Motor neuron (in vitro differentiated cells): ENCODE data around the gene MGLL. TPM values are rescaled to one million over a fixed set of nuclear protein-coding genes. Genes with fewer than 3 reads are reported as not detected.
A peak's percentile ranks its signal among the peaks of the same experiment; 100 is the strongest.

Source experiments
- ATAC-seq, 8 experiments: fragments of 200-7000 bp; cut with Tn5 transposase; replicated peaks in 6 of 8; 2 replicates each; pipeline ENCODE4 v1.8.0; 2021; ENCODE audit warnings: mild to moderate bottlenecking in 8 of 8, moderate library complexity in 8 of 8
- H3K27ac ChIP-seq, 2 donors: fragments of 250-450 bp; sonication (Bioruptor Pico); 2 replicates each; pipeline ENCODE4 v1.9.0; 2021; ENCODE audit warnings: antibody characterized with exemption in 2 of 2, mild to moderate bottlenecking in 2 of 2, moderate library complexity in 1 of 2
- H3K4me1 ChIP-seq, 2 donors: fragments of 250-450 bp; sonication (Bioruptor Pico); replicated peaks in 1 of 2; 2 replicates each; pipeline ENCODE4 v1.6.1; 2021; ENCODE audit warnings: antibody characterized with exemption in 2 of 2, mild to moderate bottlenecking in 2 of 2, moderate library complexity in 1 of 2
- H3K4me3 ChIP-seq, 5 donors: fragments of 250-450 bp; sonication (Bioruptor Pico); 2 replicates each; pipeline ENCODE4 v1.9.0; 2021; ENCODE audit warnings: antibody characterized with exemption in 5 of 5, mild to moderate bottlenecking in 5 of 5, moderate library complexity in 4 of 5
- WGBS, 10 experiments: fragments of 450-650 bp; shearing (Covaris generic); methylation state at CpG; one replicate each; pipeline ENCODE4 v1.0.0; 2022; 5-methylcytosine and 5-hydroxymethylcytosine counted together
- in situ Hi-C, 9 experiments: fragments of 400-800 bp; cut with MboI; loops; one replicate each; pipeline ENCODE4 v1.15.0; 2021; ENCODE audit warnings: low sequenced_read_pairs in 9 of 9, low pct_unique_long_range_greater_than_20kb in 2 of 9; ENCODE audit not compliant: unreplicated experiment in 9 of 9
- total RNA-seq, 8 experiments: library from RNA; unstranded; fragments of 300-600 nt; gene quantifications; 2 replicates each; pipeline versions ENCODE4 v1.2.3 to v1.2.4, GENCODE V29; 2022

MGLL gene
- total RNA-seq, 8 experiments from 2014 or later: 0.43 to 69.2 (median 4.5) TPM

DNA sequence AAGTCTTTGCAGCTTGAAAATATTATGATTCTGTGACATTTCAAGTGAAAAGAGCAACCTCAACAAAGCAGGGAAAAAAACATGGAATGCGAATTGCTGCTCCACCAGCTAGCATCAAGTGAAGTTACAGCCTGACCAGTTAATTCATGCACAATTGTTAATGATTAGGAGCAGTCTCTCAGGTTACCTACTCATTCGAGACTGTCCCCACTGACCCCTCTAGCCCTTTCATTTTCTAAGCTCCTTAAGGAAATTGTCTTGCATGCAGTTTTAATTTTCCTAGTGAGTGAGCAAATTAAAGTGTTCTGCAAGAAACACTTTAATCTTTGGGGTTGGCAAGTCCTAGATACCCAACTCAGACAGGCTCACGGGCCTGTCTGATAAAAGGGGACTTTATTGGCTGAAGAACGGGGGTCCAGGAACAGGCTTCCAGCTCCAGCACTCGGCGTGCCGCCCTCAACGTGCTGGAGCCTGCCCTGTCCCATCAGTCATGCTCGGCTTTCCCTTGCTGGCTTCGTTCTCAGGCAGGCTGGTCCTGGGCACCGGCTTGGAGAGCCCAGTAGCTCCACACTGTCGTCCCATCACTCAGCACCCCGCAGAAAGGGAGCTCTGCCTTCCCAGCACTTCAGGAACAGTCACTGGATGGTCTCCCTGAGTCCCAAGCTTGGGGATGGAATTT lies 175.0 kb downstream of the MGLL start:
- 44 to 100% (median 64%) methylated on average over 1 to 9 of the region's 13 CpGs for WGBS, 10 experiments
- in situ Hi-C loops: no loop called here
- no peak overlapping the region for H3K27ac ChIP-seq
- ATAC-seq: peak in 2 of 8 experiments; percentile 29 to 40
- H3K4me3 ChIP-seq: no peak overlapping the region
- no peaks in the 10 kb centered on the region for H3K4me1 ChIP-seq

DNA sequence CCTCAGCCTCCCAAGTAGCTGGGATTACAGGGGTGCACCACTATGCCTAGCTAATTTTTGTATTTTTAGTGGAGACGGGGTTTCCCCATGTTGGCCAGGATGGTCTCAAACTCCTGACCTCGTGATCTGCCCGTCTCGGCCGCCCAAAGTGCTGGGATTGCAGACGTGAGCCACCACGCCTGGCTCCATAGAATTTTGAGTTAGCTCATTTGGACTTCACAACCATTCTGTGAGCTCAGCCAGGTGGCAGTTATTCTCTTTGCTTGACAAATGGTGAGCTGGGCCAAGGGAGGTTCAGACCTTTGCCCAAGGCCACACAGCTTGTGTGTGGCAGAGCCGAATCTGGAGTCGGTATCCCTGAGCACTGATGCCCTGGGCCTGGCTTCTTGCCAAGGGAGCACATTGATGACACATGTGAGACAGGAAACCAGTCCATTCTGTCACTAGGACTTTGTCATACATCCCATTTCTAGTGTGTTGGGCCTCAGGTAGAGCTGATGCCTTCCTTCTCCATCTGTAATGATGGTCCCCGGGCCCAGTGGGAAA lies 175.7 kb downstream of the MGLL start:
- Histone ChIP-seq H3K4me3 (no peak overlapping the region), H3K27ac (no peak overlapping the region), H3K4me1 (no peaks in the 10 kb centered on the region)
- ATAC-seq: no peak
- in situ Hi-C loops: no loop called here
- 37 to 100% (median 89%) methylated on average over 1 to 4 of the region's 10 CpGs; no CpG with 5 or more reads in 4 of the 10 experiments for WGBS, 10 experiments

DNA sequence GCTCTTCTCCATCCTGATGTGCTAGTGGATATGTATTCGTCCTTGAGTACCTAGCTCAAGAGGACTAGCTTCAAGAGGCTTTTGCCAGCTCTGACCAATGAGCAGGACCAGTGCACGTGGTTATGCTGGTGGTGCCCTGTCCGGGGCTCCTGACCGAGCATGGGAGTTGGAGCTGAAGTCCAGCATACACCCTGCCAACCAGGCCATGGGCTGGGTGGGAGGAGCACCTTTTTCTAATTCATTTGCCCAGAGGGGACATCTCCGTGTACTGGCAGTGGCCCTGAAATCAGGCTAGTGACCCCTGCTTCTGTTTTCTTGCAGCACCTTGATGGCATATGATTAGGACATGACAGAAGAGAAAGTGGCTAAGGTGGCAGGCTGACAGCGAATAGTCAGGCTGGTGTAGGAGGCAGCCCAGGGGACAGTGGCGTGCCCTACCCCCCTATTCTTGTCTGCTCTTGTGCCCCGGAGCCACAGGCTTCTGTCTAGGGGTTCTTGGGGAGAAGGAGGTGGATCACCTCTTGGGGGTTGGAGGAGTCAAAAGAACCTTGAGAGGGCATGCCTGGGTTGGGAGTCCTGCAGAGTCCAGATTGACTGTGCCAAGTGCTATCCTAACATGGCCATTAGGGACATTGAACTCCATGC lies 176.8 kb downstream of the MGLL start:
- WGBS, 10 experiments: 33 to 100% (median 90%) methylated on average over 1 to 4 of the region's 8 CpGs; no CpG with 5 or more reads in 3 of the 10 experiments
- Histone ChIP-seq H3K4me3 (no peak overlapping the region), H3K4me1 (no peaks in the 10 kb centered on the region), H3K27ac (no peak overlapping the region)
- ATAC-seq: no peak
- in situ Hi-C loops: no loop called here

DNA sequence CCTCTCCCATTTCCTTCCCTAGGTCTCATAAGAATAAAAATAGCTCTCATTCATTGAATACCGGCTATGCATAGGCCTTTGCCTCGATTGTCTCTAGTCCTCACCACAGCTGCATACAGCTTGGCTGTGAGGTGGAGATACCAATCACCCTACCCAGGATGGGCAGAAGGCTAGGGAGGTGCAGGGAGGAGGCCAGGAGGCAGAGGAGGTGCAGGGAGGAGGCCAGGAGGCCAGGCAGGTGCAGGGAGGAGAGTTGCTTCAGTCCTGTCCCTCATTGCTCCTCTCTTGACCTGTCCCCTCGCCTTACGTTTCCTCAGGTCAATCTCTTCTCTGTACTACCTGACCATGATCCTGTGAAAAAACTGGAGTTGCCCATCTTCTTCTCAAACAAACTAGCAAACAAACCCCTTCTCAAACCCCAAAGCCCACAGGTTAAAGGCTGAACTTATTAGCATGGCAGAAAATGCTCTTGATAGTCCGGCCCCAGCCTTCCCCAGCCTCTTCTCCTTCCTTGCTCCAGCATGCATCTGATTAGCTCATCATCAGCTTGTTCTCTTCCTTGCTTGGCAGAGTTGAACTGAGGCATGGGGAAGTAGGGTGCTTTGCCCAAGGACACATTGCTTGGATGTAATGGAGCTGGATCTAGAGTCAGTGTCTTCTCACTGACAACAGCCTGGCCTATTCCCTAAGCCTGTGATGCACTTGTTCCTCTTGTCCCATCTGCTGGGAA lies 177.5 kb downstream of the MGLL start:
- no peak overlapping the region for H3K27ac ChIP-seq
- no peak for ATAC-seq
- in situ Hi-C loops: no loop called here

DNA sequence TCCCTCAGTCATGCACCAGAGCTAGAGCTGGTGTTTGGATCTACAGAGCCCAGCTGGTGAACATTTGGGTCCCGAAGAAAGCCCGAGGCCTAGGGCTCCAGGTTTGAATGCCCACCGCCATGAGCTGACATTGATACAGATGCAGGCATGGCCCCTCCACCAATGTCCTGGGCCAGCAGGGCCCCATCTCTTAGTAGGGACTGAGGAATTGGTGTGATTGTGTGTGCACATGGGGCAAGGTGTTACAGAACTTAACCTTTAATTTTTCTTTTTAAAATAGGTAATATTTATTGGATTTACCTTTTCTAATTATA lies 182.3 kb downstream of the MGLL start:
- H3K4me1 ChIP-seq: no peaks in the 10 kb centered on the region
- in situ Hi-C loops: no loop called here
- 93 to 100% (median 94%) methylated on average over 1 to 2 of the region's 3 CpGs; no CpG with 5 or more reads in 7 of the 10 experiments for WGBS, 10 experiments
- no peak for ATAC-seq
- no peak overlapping the region for H3K4me3 ChIP-seq
- no peak overlapping the region for H3K27ac ChIP-seq

More for the DNA sequence above, 177.5 kb downstream of the MGLL start:
- 31 to 93% (median 86%) methylated on average over 1 to 4 of the region's 5 CpGs; no CpG with 5 or more reads in 3 of the 10 experiments for WGBS, 10 experiments
- H3K4me3 ChIP-seq: no peak overlapping the region
- no peaks in the 10 kb centered on the region for H3K4me1 ChIP-seq

DNA sequence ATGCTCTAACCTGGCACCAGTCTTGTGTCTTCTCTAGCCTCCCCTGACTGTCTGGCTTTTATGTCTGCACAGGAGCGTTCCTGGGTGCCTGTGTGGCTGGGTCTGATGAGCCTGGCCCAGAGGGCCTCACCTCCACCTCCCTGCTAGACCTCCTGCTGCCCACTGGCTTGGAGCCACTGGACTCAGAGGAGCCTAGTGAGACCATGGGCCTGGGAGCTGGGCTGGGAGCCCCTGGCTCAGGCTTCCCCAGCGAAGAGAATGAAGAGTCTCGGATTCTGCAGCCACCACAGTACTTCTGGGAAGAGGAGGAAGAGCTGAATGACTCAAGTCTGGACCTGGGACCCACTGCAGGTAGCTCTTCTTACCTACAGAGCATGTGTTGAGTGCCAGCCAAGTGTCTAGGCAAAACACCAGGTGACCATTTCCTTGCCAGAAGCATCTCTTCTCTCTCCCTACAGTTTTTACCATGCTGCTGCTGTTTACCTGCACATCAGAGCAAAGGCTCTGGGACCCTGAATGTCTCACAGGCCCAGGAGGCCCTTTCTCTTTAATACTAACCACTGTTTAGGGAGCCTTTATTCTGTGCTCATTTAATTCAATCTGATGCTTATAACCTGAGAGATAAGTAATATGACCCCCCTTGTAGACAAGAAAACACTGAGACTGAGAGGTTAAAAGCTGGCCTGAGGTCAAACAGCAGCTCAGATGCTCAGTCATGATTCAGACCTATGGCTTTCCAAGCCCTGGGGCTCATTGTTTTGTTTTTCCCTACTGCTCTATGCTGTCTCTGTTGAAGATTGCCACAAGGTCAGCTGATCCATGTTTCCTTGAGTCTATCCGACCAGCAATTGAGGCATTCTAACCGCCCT lies 182.9 kb downstream of the MGLL start:
- peak in 3 of 8 experiments; percentile 36 to 85 (median 85) for ATAC-seq
- H3K4me1 ChIP-seq: no peaks in the 10 kb centered on the region
- no peak overlapping the region for H3K27ac ChIP-seq
- WGBS, 10 experiments: 68 to 100% (median 90%) methylated on average over 1 to 2 of the region's 5 CpGs; no CpG with 5 or more reads in 3 of the 10 experiments
- in situ Hi-C loops: no loop called here
- H3K4me3 ChIP-seq: no peak overlapping the region

Other genes with a start within 250 kb of the MGLL start
- gene TPRA1, start 231.8 kb downstream of the MGLL start, total RNA-seq: 10 to 100 TPM; 16.2 to 59.1 (median 25.3) TPM
- 10 to 100 TPM in 6 of 8 experiments, 1 to 10 TPM in 2; 6.4 to 94.6 (median 15.9) TPM for gene MCM2, start 224.1 kb downstream of the MGLL start, total RNA-seq
- gene PODXL2, start 193.3 kb downstream of the MGLL start, total RNA-seq: 100 to 1,000 TPM in 4 of 8 experiments, 10 to 100 TPM in 4; 11.9 to 136 (median 108) TPM
- gene ABTB1, start 149.6 kb downstream of the MGLL start, total RNA-seq: 10 to 100 TPM in 2 of 8 experiments, 1 to 10 TPM in 4, under 1 TPM in 2; 0.60 to 61.4 (median 3.0) TPM
- gene KBTBD12, start 92.7 kb upstream of the MGLL start, total RNA-seq: under 1 TPM in 7 of 8 experiments, not detected in 1; 0.05 to 0.80 (median 0.13) TPM
- gene SEC61A1, start 229.9 kb upstream of the MGLL start, total RNA-seq: 100 to 1,000 TPM; 120 to 261 (median 172) TPM